K562 (cell line): ENCODE data around the gene AJM1. TPM values are rescaled to one million over a fixed set of nuclear protein-coding genes. Genes with fewer than 3 reads are reported as not detected.
"Not testable (repeated sequence)": the region's sequence is repeated elsewhere in the genome, so short reads cannot be mapped to it uniquely, and the experiment has no call there.

ENCODE experiments used
- ATAC-seq: fragments of 200-7000 bp; cut with Tn5 transposase; 3 replicates; pipeline ENCODE4 v1.9.1; 2020; ENCODE audit warnings: moderate library complexity
- Bru-seq: library from RNA; stranded (reverse); fragments of 400-500 nt; gene quantifications from one replicate; lab custom pipeline; 2021; lab: Mats Ljungman, UMichigan
- BruChase-seq, 2 experiments: library from RNA; stranded (reverse); fragments of 400-500 nt; gene quantifications; one replicate each; lab custom pipeline; 2021; lab: Mats Ljungman, UMichigan
- BruUV-seq: library from RNA; stranded (reverse); fragments of 400-500 nt; replicated peaks from 2 replicates; lab custom pipeline; 2021; lab: Mats Ljungman, UMichigan
- CTCF ChIA-PET: fragments of 300-600 bp; formaldehyde crosslinking; extraction: SDS; loops from one replicate; lab custom pipeline; 2021; ENCODE audit warnings: low intra/inter-chr PET ratio; lab: Yijun Ruan, JAX
- POLR2A ChIA-PET: fragments of 300-600, 350-650 bp; sonication (Branson Sonifier 250); formaldehyde crosslinking; extraction: SDS; loops from one replicate; lab custom pipeline; 2021; ENCODE audit warnings: antibody characterized with exemption, inconsistent platforms; lab: Yijun Ruan, JAX
- DNase-seq, 4 experiments: peaks; one replicate each; pipeline versions ENCODE4 v3.0.0 to v3.0.0-alpha.2; 2011 to 2018; ENCODE audit warnings: low spot score in 3 of 4, mixed read lengths in 3 of 4; ENCODE audit errors: extremely low read depth in 1 of 4
- FAIRE-seq: peaks from 2 replicates; lab custom pipeline; 2011; peaks lifted over from hg19 to GRCh38; lab: Jason Lieb, UNC
- H2AFZ ChIP-seq: 2 replicates; pipeline ENCODE4 v1.6.0; 2011; ENCODE audit warnings: low read depth, low read length, control low read depth, inconsistent platforms
- H3K27ac ChIP-seq: fragments of 200-600 bp; 3 replicates; pipeline ENCODE4 v1.8.0; 2011; ENCODE audit warnings: low read depth, mild to moderate bottlenecking, control low read depth, inconsistent platforms, low read length, moderate library complexity, mixed read lengths; ENCODE audit errors: extremely low read depth
- H3K27me3 ChIP-seq, 2 experiments: fragments of 300-600 bp in 1 of 2; 2 replicates in 1 of 2; 3 replicates in 1 of 2; pipeline versions ENCODE4 v1.6.0 to v1.8.0; 2011; ENCODE audit warnings: inconsistent platforms in 2 of 2, low read length in 2 of 2, mild to moderate bottlenecking in 1 of 2, mixed read lengths in 1 of 2, moderate library complexity in 1 of 2; ENCODE audit not compliant: control insufficient read depth in 2 of 2, insufficient read depth in 2 of 2
- H3K36me3 ChIP-seq: fragments of 300-600 bp; 3 replicates; pipeline ENCODE4 v1.8.0; 2011; ENCODE audit warnings: mild to moderate bottlenecking, low read length, inconsistent platforms; ENCODE audit not compliant: control insufficient read depth, insufficient read depth
- H3K4me1 ChIP-seq, 2 experiments: fragments of 200-600 bp in 1 of 2; replicated peaks in 1 of 2; 2 replicates in 1 of 2; 3 replicates in 1 of 2; pipeline versions ENCODE4 v1.5.1 to v1.8.0; 2011; ENCODE audit warnings: inconsistent platforms in 2 of 2, low read length in 2 of 2, mild to moderate bottlenecking in 1 of 2, mixed read lengths in 1 of 2, moderate library complexity in 1 of 2; ENCODE audit not compliant: control insufficient read depth in 2 of 2, insufficient read depth in 2 of 2
- H3K4me2 ChIP-seq: 2 replicates; pipeline ENCODE4 v1.6.1; 2011; ENCODE audit warnings: low read length, control low read depth, inconsistent platforms, mixed read lengths; ENCODE audit not compliant: insufficient read depth
- H3K4me3 ChIP-seq: fragments of 200-600 bp; sonication (generic), shearing (Covaris generic); 2 replicates; pipeline ENCODE4 v1.5.1; 2016; ENCODE audit warnings: control low read depth, inconsistent platforms
- H3K79me2 ChIP-seq: fragments of 200-600 bp; 3 replicates; pipeline ENCODE4 v1.8.0; 2011; ENCODE audit warnings: low read length, inconsistent platforms; ENCODE audit not compliant: control insufficient read depth, insufficient read depth
- H3K9ac ChIP-seq, 2 experiments: 2 replicates each; pipeline versions ENCODE4 v1.6.0 to v1.6.1; 2011; ENCODE audit warnings: low read depth in 2 of 2, low read length in 2 of 2, control low read depth in 1 of 2, inconsistent platforms in 1 of 2, mild to moderate bottlenecking in 1 of 2, mixed read lengths in 1 of 2; ENCODE audit not compliant: insufficient read depth in 1 of 2
- H3K9me1 ChIP-seq: one replicate; pipeline ENCODE4 v1.6.0; 2011; ENCODE audit warnings: inconsistent platforms, mild to moderate bottlenecking, low read length, moderate library complexity; ENCODE audit not compliant: control insufficient read depth, insufficient read depth
- H3K9me3 ChIP-seq: replicated peaks from 2 replicates; pipeline ENCODE4 v1.5.1; 2011; ENCODE audit warnings: low read depth, low read length, inconsistent platforms; ENCODE audit not compliant: control insufficient read depth, insufficient read depth
- H4K20me1 ChIP-seq: replicated peaks from 2 replicates; pipeline ENCODE4 v1.6.1; 2011; ENCODE audit warnings: low read length, inconsistent platforms, mixed read lengths; ENCODE audit not compliant: control insufficient read depth, insufficient read depth
- BHLHE40 ChIP-seq: IDR thresholded peaks from 2 replicates; pipeline ENCODE4 v1.6.1; 2011; ENCODE audit warnings: low read length, improper control_type of control experiment
- CREB1 ChIP-seq, 2 experiments: sonication (generic) in 1 of 2; formaldehyde crosslinking in 1 of 2; IDR thresholded peaks; 2 replicates each; pipeline versions ENCODE4 v1.6.1 to v1.8.0; 2012 to 2022; ENCODE audit warnings: inconsistent platforms in 1 of 2, mild to moderate bottlenecking in 1 of 2, missing genetic modification reagents in 1 of 2, moderate library complexity in 1 of 2
- CREM ChIP-seq: IDR thresholded peaks from 2 replicates; pipeline ENCODE4 v1.6.1; 2014; ENCODE audit warnings: antibody characterized with exemption, low read depth
- HNRNPL ChIP-seq: fragments of 200-400 bp; formaldehyde crosslinking; IDR thresholded peaks from 2 replicates; pipeline ENCODE4 v1.6.1; 2017; ENCODE audit warnings: low read depth, mild to moderate bottlenecking, low read length
- KLF16 ChIP-seq: IDR thresholded peaks from 2 replicates; pipeline ENCODE4 v1.6.1; 2016; ENCODE audit warnings: antibody characterized with exemption
- MAZ ChIP-seq, 2 experiments: fragments of 450-650 bp in 1 of 2; sonication (generic) in 1 of 2; formaldehyde crosslinking; IDR thresholded peaks in 1 of 2; conservative IDR thresholded peaks in 1 of 2; 2 replicates each; pipeline versions ENCODE4 v1.4.0 to v1.5.0; 2020; ENCODE audit warnings: mild to moderate bottlenecking in 1 of 2, missing genetic modification reagents in 1 of 2
- POLR2B ChIP-seq: fragments of 450-650 bp; IDR thresholded peaks from 2 replicates; pipeline ENCODE4 v1.6.1; 2018; ENCODE audit warnings: low read depth; ENCODE audit not compliant: partially characterized antibody
- PTBP1 ChIP-seq: fragments of 200-400 bp; formaldehyde crosslinking; IDR thresholded peaks from 2 replicates; pipeline ENCODE4 v1.6.1; 2017; ENCODE audit warnings: low read depth, low read length
- RB1 ChIP-seq: fragments of 450-650 bp; IDR thresholded peaks from 2 replicates; pipeline ENCODE4 v1.6.1; 2017; ENCODE audit warnings: low read depth, mild to moderate bottlenecking
- RBM22 ChIP-seq: fragments of 200-400 bp; formaldehyde crosslinking; IDR thresholded peaks from 2 replicates; pipeline ENCODE4 v1.6.1; 2018; ENCODE audit warnings: low read length, low read depth; ENCODE audit not compliant: poor library complexity, severe bottlenecking
- SMC3 ChIP-seq: conservative IDR thresholded peaks from 2 replicates; pipeline ENCODE4 v1.6.1; 2011; ENCODE audit warnings: low read depth, low read length, improper control_type of control experiment; ENCODE audit not compliant: insufficient read depth
- SP1 ChIP-seq: sonication (generic); formaldehyde crosslinking; IDR thresholded peaks from 2 replicates; pipeline ENCODE4 v1.8.1; 2022; ENCODE audit warnings: mild to moderate bottlenecking, missing genetic modification reagents
- XRCC5 ChIP-seq: fragments of 200-400 bp; formaldehyde crosslinking; IDR thresholded peaks from 2 replicates; pipeline ENCODE4 v1.6.1; 2017; ENCODE audit warnings: low read depth, mild to moderate bottlenecking, low read length
- ZNF263 ChIP-seq: sonication (generic); formaldehyde crosslinking; IDR thresholded peaks from 2 replicates; pipeline ENCODE4 v1.8.0; 2022; ENCODE audit warnings: mild to moderate bottlenecking, missing genetic modification reagents, borderline replicate concordance
- WGBS: fragments of 100-300 bp; shearing (Covaris generic); methylation state at CpG from one replicate; pipeline ENCODE4 v1.1.6; 2016; ENCODE audit warnings: low coverage, mixed read lengths; ENCODE audit not compliant: insufficient coverage; ENCODE audit errors: missing lambda C conversion rate; 5-methylcytosine and 5-hydroxymethylcytosine counted together
- in situ Hi-C: fragments of 300-500 bp; cut with MboI; formaldehyde crosslinking; loops from 4 replicates; pipeline ENCODE4 v1.15.0; 2018; ENCODE audit warnings: inconsistent platforms, mixed read lengths
- intact Hi-C: fragments of 100-400 bp; cut with micrococcal nuclease; formaldehyde crosslinking; loops from 2 replicates; pipeline ENCODE4 v1.14.2; 2022
- long read RNA-seq, 3 experiments: library from polyadenylated mRNA in 2 of 3; library from RNA in 1 of 3; unstranded in 2 of 3; stranded (forward) in 1 of 3; transcript quantifications; one replicate each; pipeline ENCODE4 v2.0.0, GENCODE V29; 2019 to 2022
- polyA minus RNA-seq, 3 experiments: library from RNA; depleted of rRNA, polyadenylated mRNA; stranded (reverse); fragments of >200 nt; gene quantifications; 2 replicates each; pipeline ENCODE4 v1.2.3, GENCODE V29; 2011
- polyA plus RNA-seq, 8 experiments: library from polyadenylated mRNA; depleted of rRNA in 4 of 8; stranded (reverse) in 5 of 8; unstranded in 3 of 8; fragments of >200 nt; fragmentation: Nextera tagmentation in 2 of 8; fragmentation: Illumina TruSeq in 1 of 8; extraction: Ambion mirVana in 2 of 8; extraction: Trizol in 1 of 8; gene quantifications; 2 replicates each; pipeline versions ENCODE4 v1.2.1 to v1.2.3, GENCODE V29; 2011 to 2014; ENCODE audit warnings: inconsistent platforms in 1 of 8, missing spikeins in 1 of 8
- total RNA-seq, 7 experiments: library from RNA; depleted of rRNA in 6 of 7; stranded (reverse); fragments of >200 nt in 6 of 7; fragmentation: Illumina TruSeq in 2 of 7; extraction: Trizol in 2 of 7; gene quantifications; 2 replicates each; pipeline versions ENCODE4 v1.2.1 to v1.2.3, GENCODE V29; 2011 to 2021; ENCODE audit warnings: low replicate concordance in 1 of 7
- TF ChIP-seq, protein P1 (sequence below): fragments of 200-800 bp; sonication (Bioruptor generic); IDR thresholded peaks from 2 replicates; pipeline ENCODE4 v1.6.1; 2017; ENCODE audit warnings: missing genetic modification characterization, missing compliant biosample characterization

AJM1 gene
- total RNA-seq (2011; cell fraction: chromatin; rRNA removed; ENCODE audit: low replicate concordance): 3.5 and 12.8 TPM in 2 replicates
- 13.2 and 13.6 TPM in 2 replicates for total RNA-seq (2011; cell fraction: nucleolus; rRNA removed)
- 7.8 and 10.9 TPM in 2 replicates for total RNA-seq (2011; cell fraction: nucleoplasm; rRNA removed)
- total RNA-seq (2014; rRNA removed): 2.0 and 2.8 TPM in 2 replicates
- total RNA-seq (2014; rRNA removed; fragmentation: Illumina TruSeq; extraction: Trizol): 0.07 TPM in 1 of 2 replicates, not detected in the other
- total RNA-seq (2015; rRNA removed; fragmentation: Illumina TruSeq; extraction: Trizol): 0.83 and 0.94 TPM in 2 replicates
- 3.2 TPM in 2 replicates for total RNA-seq (2021)
- polyA plus RNA-seq (2011; rRNA removed): 0.46 and 1.1 TPM in 2 replicates
- polyA plus RNA-seq (2011; cell fraction: cytosol; rRNA removed): 0.49 and 1.00 TPM in 2 replicates
- polyA plus RNA-seq (2011; cell fraction: nucleus; rRNA removed): 11.7 and 16.6 TPM in 2 replicates
- 2.1 and 4.3 TPM in 2 replicates for polyA plus RNA-seq (2012)
- polyA plus RNA-seq (2014; fragmentation: Illumina TruSeq; extraction: Trizol): 0.06 and 0.54 TPM in 2 replicates
- under 1 TPM in 1 of 2 experiments, not detected in 1; 0.01 TPM for polyA plus RNA-seq (2014; fragmentation: Nextera tagmentation; extraction: Ambion mirVana)
- 2.2 and 3.7 TPM in 2 replicates for polyA plus RNA-seq (2014; rRNA removed)
- polyA minus RNA-seq (2011; rRNA and poly(A)+ RNA removed): 0.11 and 0.12 TPM in 2 replicates
- polyA minus RNA-seq (2011; cell fraction: cytosol; rRNA and poly(A)+ RNA removed): 0.86 and 1.3 TPM in 2 replicates
- polyA minus RNA-seq (2011; cell fraction: nucleus; rRNA and poly(A)+ RNA removed): 2.6 and 3.0 TPM in 2 replicates
- percentile 46 among the genes with signal in this experiment for Bru-seq, nascent RNA
- percentile 47 among the genes with signal in this experiment for BruChase-seq, experiment 1, labeled RNA remaining after a 2-hour chase
- percentile 56 among the genes with signal in this experiment for BruChase-seq, experiment 2, labeled RNA remaining after a 6-hour chase
- long read RNA-seq, experiment 1, full-length matches to known transcripts: 3 of 3 reads
- long read RNA-seq, experiment 1, partial matches to known transcripts: 0 of 3 reads
- long read RNA-seq, experiment 1, other reads (novel, unspliced or antisense): 0 of 3 reads
- long read RNA-seq, experiment 2, full-length matches to known transcripts: 5 of 5 reads
- long read RNA-seq, experiment 2, partial matches to known transcripts: 0 of 5 reads
- long read RNA-seq, experiment 2, other reads (novel, unspliced or antisense): 0 of 5 reads
- long read RNA-seq, experiment 3: 0 reads

DNA sequence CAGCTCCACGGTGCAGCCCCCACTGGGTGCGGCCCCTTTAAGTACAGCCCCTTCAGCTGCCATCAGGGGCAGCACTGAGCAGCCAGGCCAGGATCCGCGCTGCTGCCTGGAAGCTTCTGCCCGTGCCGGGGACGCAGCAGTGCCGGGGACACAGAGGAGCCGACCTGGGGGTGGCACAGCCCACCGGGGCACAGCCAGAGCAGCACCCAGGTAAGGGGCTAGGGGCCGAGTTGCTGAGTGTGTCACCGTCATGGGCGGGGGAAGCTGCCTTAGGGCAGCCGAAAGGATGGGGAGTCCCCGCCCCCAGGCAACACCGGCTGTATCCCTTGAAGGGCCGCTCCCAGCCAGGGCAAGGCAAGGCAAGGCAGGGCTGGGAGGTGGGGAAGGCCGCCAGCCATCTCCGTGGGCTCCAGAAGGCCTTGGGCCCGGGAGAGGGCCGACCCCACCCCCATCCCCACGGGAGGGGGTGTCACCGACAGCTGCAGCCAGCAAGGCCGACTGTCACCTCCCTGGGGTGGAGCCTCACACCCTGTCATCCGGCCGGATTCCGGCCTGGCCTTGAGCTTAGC, at the start of gene AJM1:
TSS of gene AJM1 (plus strand) at position 99 of the 569 bp plus-strand sequence. CDS start 1,937 bp downstream, outside the sequence.
- Histone ChIP-seq H3K9ac (peak within 1 kb of the TSS in 1 of 2 experiments; percentile 84; a peak in 2 of 4 replicates), H3K4me2 (peak within 1 kb of the TSS; percentile 75), H3K4me3 (peak within 1 kb of the TSS; percentile 32), H3K27ac (0 out of 3 replicates have a peak within 1 kb of the TSS, but pooled peaks have one; percentile 24), H3K4me1 (peaks cover 12 to 94% of the 10 kb centered on the region in 2 experiments), H4K20me1 (peaks cover 17% of the 10 kb centered on the region), H3K36me3 (peaks cover 35% of the 10 kb centered on the region; the same call in 2 of the 3 replicates)
- BruUV-seq; H2AFZ ChIP-seq; H3K9me1 ChIP-seq; H3K9me3 ChIP-seq; H3K79me2 ChIP-seq; in situ Hi-C loops; H3K27me3 ChIP-seq; TF ChIP-seq CREB1 (IDR thresholded peaks at IDR 0.05): not testable (repeated sequence)
- intact Hi-C loops: loop anchor here (2.0 kb wide), 1 partner anchor 192 kb away; no protein-coding TSS in a partner anchor
- ATAC-seq: peak; percentile 87
- peak; percentile 89 for FAIRE-seq
- ChIA-PET POLR2A (interaction anchor here (0.6 to 1.3 kb wide), 7 partner anchors 11 to 359 kb away, joined by 3 to 4 read pairs (median 3); no protein-coding TSS in a partner anchor), CTCF (interaction anchor here (0.7 to 1.1 kb wide), 3 partner anchors 50 to 615 kb away, joined by 3 read pairs; no protein-coding TSS in a partner anchor)
- DNase-seq: peak; percentile 55 to 88 (median 66)
- 2% methylated on average over 14 of the region's 27 CpGs for WGBS
- TF ChIP-seq SMC3: 0 out of 2 replicates have a peak, but pooled peaks have one; percentile 7
- TF ChIP-seq KLF16: peak; percentile 62; the same call in 1 of the 2 replicates
- TF ChIP-seq XRCC5: peak; percentile 55; the same call in 1 of the 2 replicates
- 0 out of 2 replicates have a peak, but pooled peaks have one; percentile 33 for TF ChIP-seq HNRNPL
- TF ChIP-seq MAZ (CRISPR knock-in tag; conservative IDR thresholded peaks at IDR 0.05 in 1 of 2, IDR thresholded peaks at IDR 0.05 in 1 of 2): peak; percentile 81 to 83
- TF ChIP-seq POLR2B: peak; percentile 67
- peak; percentile 87 for TF ChIP-seq RBM22
- TF ChIP-seq, protein P1, sequence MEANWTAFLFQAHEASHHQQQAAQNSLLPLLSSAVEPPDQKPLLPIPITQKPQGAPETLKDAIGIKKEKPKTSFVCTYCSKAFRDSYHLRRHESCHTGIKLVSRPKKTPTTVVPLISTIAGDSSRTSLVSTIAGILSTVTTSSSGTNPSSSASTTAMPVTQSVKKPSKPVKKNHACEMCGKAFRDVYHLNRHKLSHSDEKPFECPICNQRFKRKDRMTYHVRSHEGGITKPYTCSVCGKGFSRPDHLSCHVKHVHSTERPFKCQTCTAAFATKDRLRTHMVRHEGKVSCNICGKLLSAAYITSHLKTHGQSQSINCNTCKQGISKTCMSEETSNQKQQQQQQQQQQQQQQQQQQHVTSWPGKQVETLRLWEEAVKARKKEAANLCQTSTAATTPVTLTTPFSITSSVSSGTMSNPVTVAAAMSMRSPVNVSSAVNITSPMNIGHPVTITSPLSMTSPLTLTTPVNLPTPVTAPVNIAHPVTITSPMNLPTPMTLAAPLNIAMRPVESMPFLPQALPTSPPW (CRISPR knock-in tag): peak; percentile 45
- TF ChIP-seq PTBP1: 0 out of 2 replicates have a peak, but pooled peaks have one; percentile 30
- TF ChIP-seq RB1: peak; percentile 59
- 0 out of 2 replicates have a peak, but pooled peaks have one; percentile 31 for TF ChIP-seq ZNF263
- peak; percentile 77 for TF ChIP-seq BHLHE40
- TF ChIP-seq CREM: peak; percentile 35; the same call in 1 of the 2 replicates
- peak; percentile 49; the same call in 1 of the 2 replicates for TF ChIP-seq SP1 (CRISPR knock-in tag)
- TF ChIP-seq CREB1 (CRISPR knock-in tag; IDR thresholded peaks at IDR 0.05): peak; percentile 51; the same call in 1 of the 2 replicates
